Stimulated activated CD8-positive, alpha-beta memory T cell treated with anti-CD3 and anti-CD28 coated beads, Interleukin-7, amount 100 ng/mL, for 48 hours (primary cell): Measurements from ENCODE around the gene ZYG11A.

Experiments used
- DNase-seq, 2 donors: peaks; one replicate each; pipeline ENCODE4 v3.0.0-alpha.2; 2020; ENCODE audit warnings: low read depth in 1 of 2; ENCODE audit errors: extremely low read depth in 1 of 2

Gene ZYG11A

GRCh38 chr1:52916241-52916975 is 73.8 kb downstream of the ZYG11A start:
- DNase-seq: no peak

- no peak for DNase-seq
Measured at GRCh38 chr1:52917156-52917555, 74.6 kb downstream of the ZYG11A start.

DNA sequence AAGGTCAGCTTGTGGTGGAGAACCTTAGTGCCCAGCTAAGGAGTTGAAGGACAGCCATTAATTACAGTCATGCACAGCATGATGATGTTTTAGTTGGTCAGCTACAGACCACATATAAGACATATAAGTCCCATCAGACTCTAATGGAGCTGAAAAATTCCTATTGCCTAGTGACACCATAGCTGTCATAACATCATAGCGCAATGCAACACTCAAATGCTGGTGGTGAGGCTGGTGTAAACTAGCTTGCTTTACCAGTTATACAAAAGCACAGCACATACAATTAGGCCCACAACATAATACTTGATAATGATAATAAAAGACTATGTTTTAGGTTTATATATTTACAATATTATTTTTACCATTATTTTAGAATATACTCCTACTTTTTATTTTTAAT is 75.0 kb downstream of the ZYG11A start:
- no peak for DNase-seq

DNA sequence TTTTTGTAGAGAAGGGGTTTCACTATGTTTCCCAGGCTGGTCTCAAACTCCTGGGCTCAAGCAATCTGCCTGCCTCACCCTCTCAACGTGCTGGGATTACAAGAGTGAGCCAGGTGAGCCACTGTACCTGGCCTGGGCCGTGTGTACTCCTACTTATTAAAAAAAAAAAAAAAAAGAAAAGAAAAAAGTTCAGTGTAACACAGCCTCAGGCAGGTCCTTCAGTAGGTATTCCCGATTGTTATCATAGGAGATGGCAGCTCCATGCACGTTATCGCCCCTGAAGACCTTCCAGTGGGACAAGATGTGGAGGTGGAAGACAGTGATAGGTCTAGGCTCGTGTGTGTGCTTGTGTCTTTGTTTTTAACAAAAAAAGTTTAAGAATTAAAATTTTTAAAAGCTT is 75.6 kb downstream of the ZYG11A start:
- no peak for DNase-seq

- DNase-seq: no peak
Measured at GRCh38 chr1:52919051-52919722, 76.6 kb downstream of the ZYG11A start.

DNA sequence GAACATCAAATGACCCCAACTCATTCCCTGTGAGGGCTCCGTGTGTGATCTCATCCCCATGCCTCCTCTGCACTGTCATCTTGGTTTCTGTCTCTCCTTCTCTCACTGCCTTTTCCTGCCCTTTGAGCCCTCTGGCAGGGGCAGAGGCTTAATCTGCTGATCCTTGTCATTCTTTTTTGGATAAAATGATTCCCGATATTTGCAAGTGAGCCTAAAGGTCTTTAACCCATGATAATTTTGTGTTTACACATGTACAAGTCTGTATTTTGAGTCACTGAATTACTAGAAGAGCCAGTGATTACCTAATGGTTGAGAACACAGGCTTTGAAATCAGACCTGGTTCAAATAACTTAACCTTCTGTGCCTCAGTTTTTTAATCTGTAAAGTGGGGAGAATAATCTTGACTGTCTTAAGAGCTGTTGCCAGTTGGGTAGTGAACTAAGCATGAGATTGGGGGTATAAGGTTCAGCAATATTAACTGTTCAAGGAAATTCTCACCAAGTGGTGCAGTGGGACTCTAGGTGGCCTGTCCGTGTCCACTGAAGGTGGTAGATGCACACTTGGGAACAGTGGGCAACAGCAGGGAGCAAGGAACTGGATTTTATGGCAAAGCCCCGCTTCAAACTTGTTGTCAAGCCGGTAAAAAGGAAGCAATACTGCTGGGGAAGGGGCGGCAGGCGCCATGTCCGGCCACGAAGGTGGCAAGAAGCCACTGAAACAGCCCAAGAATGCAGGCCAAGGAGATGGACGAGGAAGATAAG is 77.3 kb downstream of the ZYG11A start:
- DNase-seq: no peak

- no peak for DNase-seq
Measured at GRCh38 chr1:52920791-52921291, 78.3 kb downstream of the ZYG11A start.

DNA sequence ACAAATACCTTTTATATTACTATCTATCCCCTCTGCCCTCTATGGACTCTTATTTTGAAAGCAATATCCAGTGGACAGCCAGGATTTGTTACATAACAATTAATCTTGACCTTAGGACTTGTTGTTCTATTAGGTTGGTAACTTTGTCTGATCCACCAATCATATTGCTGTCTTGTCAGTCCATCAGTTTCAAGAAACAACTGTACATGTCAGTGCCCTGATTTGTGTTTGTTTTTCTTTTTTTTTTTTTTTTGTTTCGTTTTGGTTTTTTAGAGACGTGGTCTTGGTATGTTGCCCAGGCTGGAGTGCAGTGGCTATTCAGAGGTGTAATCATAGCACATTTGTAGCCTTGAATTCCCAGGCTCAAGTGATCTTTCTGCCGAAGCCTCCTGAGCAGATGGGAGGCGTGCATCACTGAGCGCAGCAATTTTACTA is 83.0 kb downstream of the ZYG11A start:
- no peak for DNase-seq

- DNase-seq: no peak
Measured at GRCh38 chr1:52926864-52927211, 84.3 kb downstream of the ZYG11A start.

GRCh38 chr1:52927212-52928014 is 84.9 kb downstream of the ZYG11A start, which contains the start of gene SCP2:
Gene SCP2 (plus strand): TSS chr1:52927276. CDS start chr1:52927397, 121 bp downstream.
- DNase-seq: peak; percentile 43 to 66

DNA sequence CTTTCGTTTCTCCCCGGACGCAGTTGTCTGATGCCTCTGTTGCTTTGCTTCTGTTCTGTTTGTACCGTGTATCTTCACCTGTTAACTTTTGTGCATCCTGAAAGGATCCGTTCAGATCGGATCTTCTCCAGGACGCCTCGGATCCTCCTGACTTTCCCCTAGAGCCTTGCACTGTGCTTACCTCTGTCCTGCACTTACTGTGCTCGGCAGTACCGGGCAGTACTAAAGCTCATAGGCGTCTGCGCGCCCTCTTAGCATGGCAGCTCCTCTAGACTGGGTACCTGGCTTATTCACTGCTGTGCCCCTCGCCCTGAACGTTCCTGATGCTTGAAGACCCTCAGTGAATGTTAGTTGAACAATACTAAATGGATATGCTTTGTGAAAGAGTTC is 85.5 kb downstream of the ZYG11A start:
- DNase-seq: no peak

- no peak for DNase-seq
Measured at GRCh38 chr1:52929019-52929418, 86.5 kb downstream of the ZYG11A start.

- no peak for DNase-seq
Measured at GRCh38 chr1:52937433-52938182, 95.0 kb downstream of the ZYG11A start.

- DNase-seq: no peak
Measured at GRCh38 chr1:52938183-52938451, 95.6 kb downstream of the ZYG11A start.

DNA sequence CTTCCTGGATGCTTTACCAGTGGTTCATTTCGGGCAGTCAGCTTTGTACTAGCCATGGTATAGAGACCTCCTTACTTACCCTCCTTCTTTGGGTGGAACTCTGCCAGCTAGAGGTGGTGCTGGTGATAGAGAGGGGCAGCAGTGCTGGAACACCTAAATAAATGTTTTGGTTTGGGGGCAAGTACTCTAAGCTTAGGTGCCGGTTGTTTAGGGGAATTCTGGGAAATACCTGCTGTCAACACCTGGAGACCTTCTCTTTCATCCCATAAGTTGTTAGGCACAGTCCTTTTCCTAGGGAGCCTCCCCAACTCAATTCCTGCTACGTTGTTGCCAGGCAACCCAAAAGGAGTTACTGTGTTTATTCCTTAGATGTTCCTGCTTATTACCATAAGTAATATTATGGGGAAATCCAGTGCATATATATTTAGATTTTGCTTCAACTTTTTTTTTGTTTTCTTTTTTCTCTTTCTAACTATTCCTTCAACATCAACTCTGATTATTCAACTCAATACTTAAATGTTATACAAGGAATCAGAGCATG is 101.4 kb downstream of the ZYG11A start:
- no peak for DNase-seq

- DNase-seq: no peak
Measured at GRCh38 chr1:52944566-52944965, 102.0 kb downstream of the ZYG11A start.
